Measurements from ENCODE around the gene CHRNA1. TPM values are rescaled to one million over a fixed set of nuclear protein-coding genes. Genes with fewer than 3 reads are reported as not detected.
"Not testable (repeated sequence)": the region's sequence is repeated elsewhere in the genome, so short reads cannot be mapped to it uniquely, and the experiment has no call there.

Gene CHRNA1
- total RNA-seq, 1 experiment from 2014 or later, result not detected

DNA sequence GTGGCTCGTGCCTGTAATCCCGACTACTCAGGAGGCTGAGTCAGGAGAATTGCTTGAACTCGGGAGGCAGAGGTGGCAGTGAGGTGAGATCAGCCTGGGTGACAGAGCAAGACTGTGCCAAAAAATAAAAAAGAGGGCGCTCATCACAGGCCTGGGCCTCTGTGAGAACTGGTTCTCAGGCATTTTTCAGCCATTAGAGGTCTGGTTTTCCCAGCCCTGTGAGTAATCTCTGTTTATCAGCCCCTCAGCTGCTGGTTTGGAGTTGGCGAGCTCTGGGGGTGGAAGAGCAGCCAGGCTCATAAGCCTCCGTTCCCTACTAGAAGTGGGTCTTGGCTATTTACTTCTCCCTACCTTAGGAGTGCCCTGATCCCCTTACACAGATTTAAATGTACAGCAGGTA lies 53.1 kb downstream of the CHRNA1 start:
- CTCF ChIA-PET, result no interaction called here
- Mint-ChIP-seq H3K27me3 (ENCODE audit: unreplicated experiment) (peaks cover 34% of the 10 kb centered on the region), H3K4me3 (ENCODE audit: low read depth, unreplicated experiment) (no peak overlapping the region), H3K9me3 (ENCODE audit: low read depth, unreplicated experiment) (no peaks in the 10 kb centered on the region), H3K4me1 (ENCODE audit: low read depth, unreplicated experiment) (no peaks in the 10 kb centered on the region), H3K36me3 (ENCODE audit: insufficient read depth, unreplicated experiment) (no peaks in the 10 kb centered on the region), H3K27ac (ENCODE audit: unreplicated experiment) (no peak overlapping the region)
- TF ChIP-seq, protein P1, sequence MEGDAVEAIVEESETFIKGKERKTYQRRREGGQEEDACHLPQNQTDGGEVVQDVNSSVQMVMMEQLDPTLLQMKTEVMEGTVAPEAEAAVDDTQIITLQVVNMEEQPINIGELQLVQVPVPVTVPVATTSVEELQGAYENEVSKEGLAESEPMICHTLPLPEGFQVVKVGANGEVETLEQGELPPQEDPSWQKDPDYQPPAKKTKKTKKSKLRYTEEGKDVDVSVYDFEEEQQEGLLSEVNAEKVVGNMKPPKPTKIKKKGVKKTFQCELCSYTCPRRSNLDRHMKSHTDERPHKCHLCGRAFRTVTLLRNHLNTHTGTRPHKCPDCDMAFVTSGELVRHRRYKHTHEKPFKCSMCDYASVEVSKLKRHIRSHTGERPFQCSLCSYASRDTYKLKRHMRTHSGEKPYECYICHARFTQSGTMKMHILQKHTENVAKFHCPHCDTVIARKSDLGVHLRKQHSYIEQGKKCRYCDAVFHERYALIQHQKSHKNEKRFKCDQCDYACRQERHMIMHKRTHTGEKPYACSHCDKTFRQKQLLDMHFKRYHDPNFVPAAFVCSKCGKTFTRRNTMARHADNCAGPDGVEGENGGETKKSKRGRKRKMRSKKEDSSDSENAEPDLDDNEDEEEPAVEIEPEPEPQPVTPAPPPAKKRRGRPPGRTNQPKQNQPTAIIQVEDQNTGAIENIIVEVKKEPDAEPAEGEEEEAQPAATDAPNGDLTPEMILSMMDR (IDR thresholded peaks at IDR 0.05; ENCODE audit: unreplicated experiment), result no peak
- no peak for DNase-seq
- intact Hi-C loops (cut with micrococcal nuclease; ENCODE audit: unreplicated experiment), result no loop called here
- BruUV-seq (replicated peaks), result no TSS peak

DNA sequence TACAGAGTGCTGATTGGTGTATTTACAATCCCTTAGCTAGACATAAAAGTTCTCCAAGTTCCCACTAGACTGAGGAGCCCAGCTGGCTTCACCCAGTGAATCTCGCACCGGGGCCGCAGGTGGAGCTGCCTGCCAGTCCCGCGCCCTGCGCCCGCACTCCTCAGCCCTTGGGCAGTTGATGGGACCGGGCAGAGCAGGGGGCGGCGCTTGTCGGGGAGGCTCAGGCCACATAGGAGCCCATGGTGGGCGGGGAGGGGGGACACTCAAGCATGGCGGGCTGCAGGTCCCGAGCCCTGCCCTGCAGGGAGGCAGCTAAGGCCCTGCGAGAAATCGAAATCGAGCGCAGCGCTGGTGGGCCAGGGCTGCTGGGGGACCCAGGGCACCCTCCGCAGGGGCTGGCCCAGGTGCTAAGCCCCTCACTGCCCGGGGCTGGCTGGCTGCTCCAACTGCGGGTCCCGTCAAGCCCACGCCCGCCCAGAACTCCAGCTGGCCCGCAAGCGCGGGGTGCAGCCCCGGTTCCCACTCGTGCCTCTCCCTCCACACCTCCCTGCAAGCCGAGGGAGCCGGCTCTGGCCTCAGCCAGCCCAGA lies 54.8 kb downstream of the CHRNA1 start:
- CTCF ChIA-PET, result interaction anchor here (1.3 to 1.5 kb wide), 2 partner anchors 10 to 12 kb away, joined by 3 to 4 read pairs; no protein-coding TSS in a partner anchor
- H3K4me1 Mint-ChIP-seq (ENCODE audit: low read depth, unreplicated experiment); H3K9me3 Mint-ChIP-seq (ENCODE audit: low read depth, unreplicated experiment); H3K4me3 Mint-ChIP-seq (ENCODE audit: low read depth, unreplicated experiment); BruUV-seq (replicated peaks); DNase-seq; intact Hi-C loops (cut with micrococcal nuclease; ENCODE audit: unreplicated experiment); H3K36me3 Mint-ChIP-seq (ENCODE audit: insufficient read depth, unreplicated experiment); H3K27ac Mint-ChIP-seq (ENCODE audit: unreplicated experiment): not testable (repeated sequence)
- H3K27me3 Mint-ChIP-seq (ENCODE audit: unreplicated experiment), result peaks cover 46% of the 10 kb centered on the region

GRCh38 chr2:174708713-174709112 lies 55.6 kb downstream of the CHRNA1 start:
- no peaks in the 10 kb centered on the region for H3K4me1 Mint-ChIP-seq (ENCODE audit: low read depth, unreplicated experiment)
- H3K4me3 Mint-ChIP-seq (ENCODE audit: low read depth, unreplicated experiment), result no peak overlapping the region
- H3K9me3 Mint-ChIP-seq (ENCODE audit: low read depth, unreplicated experiment), result no peaks in the 10 kb centered on the region
- peaks cover 51% of the 10 kb centered on the region for H3K27me3 Mint-ChIP-seq (ENCODE audit: unreplicated experiment)
- CTCF ChIA-PET, result interaction anchor here (1.3 to 1.5 kb wide), 2 partner anchors 9 to 12 kb away, joined by 3 to 4 read pairs; no protein-coding TSS in a partner anchor
- BruUV-seq (replicated peaks), result no TSS peak
- H3K27ac Mint-ChIP-seq (ENCODE audit: unreplicated experiment), result no peak overlapping the region
- no peak for DNase-seq
- TF ChIP-seq, protein P1 (IDR thresholded peaks at IDR 0.05; ENCODE audit: unreplicated experiment), result no peak
- intact Hi-C loops (cut with micrococcal nuclease; ENCODE audit: unreplicated experiment), result no loop called here
- no peaks in the 10 kb centered on the region for H3K36me3 Mint-ChIP-seq (ENCODE audit: insufficient read depth, unreplicated experiment)

- intact Hi-C loops (cut with micrococcal nuclease; ENCODE audit: unreplicated experiment), result no loop called here
- CTCF ChIA-PET, result no interaction called here
- no TSS peak for BruUV-seq (replicated peaks)
- no peaks in the 10 kb centered on the region for H3K4me1 Mint-ChIP-seq (ENCODE audit: low read depth, unreplicated experiment)
- no peak overlapping the region for H3K4me3 Mint-ChIP-seq (ENCODE audit: low read depth, unreplicated experiment)
- no peaks in the 10 kb centered on the region for H3K36me3 Mint-ChIP-seq (ENCODE audit: insufficient read depth, unreplicated experiment)
- H3K27me3 Mint-ChIP-seq (ENCODE audit: unreplicated experiment), result peaks cover 80% of the 10 kb centered on the region
- no peak for DNase-seq
- H3K9me3 Mint-ChIP-seq (ENCODE audit: low read depth, unreplicated experiment), result no peaks in the 10 kb centered on the region
- TF ChIP-seq, protein P1 (IDR thresholded peaks at IDR 0.05; ENCODE audit: unreplicated experiment), result no peak
- H3K27ac Mint-ChIP-seq (ENCODE audit: unreplicated experiment), result no peak overlapping the region
Observed at GRCh38 chr2:174705321-174705720, 59.0 kb downstream of the CHRNA1 start.

GRCh38 chr2:174704642-174705041 lies 59.6 kb downstream of the CHRNA1 start:
- BruUV-seq (replicated peaks), result no TSS peak
- Mint-ChIP-seq H3K27ac (ENCODE audit: unreplicated experiment) (no peak overlapping the region), H3K4me1 (ENCODE audit: low read depth, unreplicated experiment) (no peaks in the 10 kb centered on the region), H3K36me3 (ENCODE audit: insufficient read depth, unreplicated experiment) (no peaks in the 10 kb centered on the region), H3K9me3 (ENCODE audit: low read depth, unreplicated experiment) (no peaks in the 10 kb centered on the region), H3K27me3 (ENCODE audit: unreplicated experiment) (peaks cover 80% of the 10 kb centered on the region), H3K4me3 (ENCODE audit: low read depth, unreplicated experiment) (no peak overlapping the region)
- intact Hi-C loops (cut with micrococcal nuclease; ENCODE audit: unreplicated experiment), result loop anchor here (5.0 kb wide), 1 partner anchor 578 kb away; no protein-coding TSS in a partner anchor
- CTCF ChIA-PET, result no interaction called here
- no peak for DNase-seq
- TF ChIP-seq, protein P1 (IDR thresholded peaks at IDR 0.05; ENCODE audit: unreplicated experiment), result no peak
